ENCODE data around the gene NCOA7. TPM values are rescaled to one million over a fixed set of nuclear protein-coding genes. Genes with fewer than 3 reads are reported as not detected.

The NCOA7 gene
- total and polyA plus RNA-seq, 2 of the 8 experiments (the other 6 are each of a cell fraction or from before 2014, with no cell fraction given) = 2.6 to 10.7 TPM

- no peak overlapping the region for H4K91ac ChIP-seq (replicated peaks; ENCODE audit: insufficient read length, low read length)
- H4K20me1 ChIP-seq (replicated peaks in 1 of 2; ENCODE audit: control insufficient read depth in 1 of 2, insufficient read depth in 2 of 2, low read length in 2 of 2) = no peaks in the 10 kb centered on the region
- 44% methylated on average over 5 of the region's 5 CpGs; no CpG with 5 or more reads in 1 of the 2 experiments for WGBS, 2 experiments (ENCODE audit: extremely low coverage in 1 of 2, insufficient coverage in 1 of 2, insufficient read length in 1 of 2, insufficient replicate concordance in 2 of 2, low coverage in 1 of 2, low lambda C conversion rate in 2 of 2, missing lambda C conversion rate in 1 of 2)
- H3K36me3 ChIP-seq (ENCODE audit: control insufficient read depth in 2 of 4, insufficient read depth in 4 of 4, low read length in 3 of 4) = no peaks in the 10 kb centered on the region
- no peak overlapping the region for H3K14ac ChIP-seq (ENCODE audit: insufficient read length)
- H3K4me3 ChIP-seq (ENCODE audit: extremely low read depth in 1 of 4, insufficient read depth in 2 of 4, low read depth in 3 of 4, low read length in 4 of 4) = peak overlapping the region in 3 of 4 experiments; percentile 88 to 94 (median 92); a peak in 7 of 8 replicates
- ChIA-PET POLR2A (ENCODE audit: partially characterized antibody) (interaction anchor here (0.6 to 1.4 kb wide), 6 partner anchors 10 to 175 kb away, joined by 3 to 4 read pairs (median 3); partner anchors contain the start of gene TRMT11), CTCF (ENCODE audit: partially characterized antibody) (interaction anchor here (0.6 to 7.3 kb wide), 48 partner anchors 8 to 1044 kb away, joined by 3 to 77 read pairs (median 4); partner anchors contain the start of genes NCOA7 and TRMT11)
- no peaks in the 10 kb centered on the region for H3K79me1 ChIP-seq (ENCODE audit: low read depth, low read length)
- no peak overlapping the region for H2BK5ac ChIP-seq (ENCODE audit: low read depth, low read length)
- H3K27me3 ChIP-seq (replicated peaks in 1 of 4; ENCODE audit: control insufficient read depth in 3 of 4, extremely low read depth in 1 of 4, insufficient read depth in 3 of 4, low read length in 3 of 4) = no peaks in the 10 kb centered on the region
- H3K79me2 ChIP-seq (ENCODE audit: control insufficient read depth in 1 of 2, insufficient read depth in 2 of 2, low read length in 2 of 2) = peaks cover 0 to 11% of the 10 kb centered on the region in 2 experiments; a peak in 1 of 4 replicates
- peaks cover 0 to 9% (median 5%) of the 10 kb centered on the region in 4 experiments; a peak in 4 of 7 replicates for H3K4me1 ChIP-seq (replicated peaks in 1 of 4; ENCODE audit: control insufficient read depth in 3 of 4, insufficient read depth in 4 of 4, low read length in 3 of 4)
- H3K9me3 ChIP-seq (ENCODE audit: insufficient read depth in 2 of 2, low read depth in 1 of 2, low read length in 1 of 2) = no peaks in the 10 kb centered on the region
- no peak overlapping the region for H3K9ac ChIP-seq (replicated peaks in 1 of 4; ENCODE audit: extremely low read depth in 1 of 4, low read depth in 3 of 4, low read length in 3 of 4)
- no peak overlapping the region for H3K56ac ChIP-seq (replicated peaks; ENCODE audit: insufficient read length, low read depth, low read length)
- H2AFZ ChIP-seq (ENCODE audit: low read length) = peak overlapping the region; percentile 7; the same call in 1 of the 2 replicates
- no peak overlapping the region for H2BK120ac ChIP-seq (replicated peaks; ENCODE audit: low read depth, low read length)
- no peak overlapping the region for H2BK20ac ChIP-seq (ENCODE audit: low read length)
- no peak overlapping the region for H2BK12ac ChIP-seq (ENCODE audit: low read depth, low read length)
- H2BK15ac ChIP-seq (ENCODE audit: low read length) = no peak overlapping the region
- H3K4me2 ChIP-seq (ENCODE audit: insufficient read depth in 1 of 2, low read depth in 2 of 2, low read length in 2 of 2) = peak overlapping the region; percentile 4 to 74; a peak in 3 of 4 replicates
- DNase-seq (ENCODE audit: low read depth in 1 of 2, low spot score in 2 of 2) (no peak), FAIRE-seq (no peak)
- no peak overlapping the region for H4K8ac ChIP-seq (ENCODE audit: extremely low read depth, insufficient read depth, low read length)
- H3K23ac ChIP-seq (ENCODE audit: insufficient read length) = no peak overlapping the region
- no peaks in the 10 kb centered on the region; the same call in 1 of the 2 replicates for H3K23me2 ChIP-seq (ENCODE audit: low read depth, low read length)
- H3K4ac ChIP-seq (replicated peaks; ENCODE audit: insufficient read length, low read depth, low read length) = no peak overlapping the region
- no peak overlapping the region for H4K5ac ChIP-seq (ENCODE audit: insufficient read length, low read depth, low read length)
- H3K18ac ChIP-seq (ENCODE audit: extremely low read depth, low read length) = no peak overlapping the region
- no peak overlapping the region for H3K27ac ChIP-seq (ENCODE audit: low read depth, low read length)
- no peak overlapping the region for H2AK5ac ChIP-seq (ENCODE audit: low read depth, low read length)
- TF ChIP-seq ATF2 (IDR thresholded peaks at IDR 0.05; ENCODE audit: low read length) (no peak), TAF1 (IDR thresholded peaks at IDR 0.05; ENCODE audit: low read depth, low read length) (no peak), BACH1 (IDR thresholded peaks at IDR 0.05; ENCODE audit: low read length) (no peak), CBX8 (IDR thresholded peaks at IDR 0.05; ENCODE audit: borderline replicate concordance, low read depth, low read length) (no peak), POU5F1 (IDR thresholded peaks at IDR 0.05; ENCODE audit: low read depth, low read length) (no peak), HDAC2 (IDR thresholded peaks at IDR 0.05; ENCODE audit: borderline replicate concordance in 1 of 2, low read depth in 2 of 2, low read length in 2 of 2) (no peak), ATF3 (IDR thresholded peaks at IDR 0.05; ENCODE audit: insufficient read depth, low read depth, low read length) (no peak), CTCF (IDR thresholded peaks at IDR 0.05; ENCODE audit: control extremely low read depth in 1 of 3, insufficient read depth in 1 of 3, low read depth in 1 of 3, low read length in 3 of 3) (no peak)
Observed at GRCh38 chr6:125955973-125956372, 165.2 kb downstream of the NCOA7 start.
